Measurements from ENCODE around the gene CFAP107. TPM values are rescaled to one million over a fixed set of nuclear protein-coding genes. Genes with fewer than 3 reads are reported as not detected.

CFAP107 gene
- total RNA-seq (not detected in 2 replicates), polyA plus RNA-seq (not detected in 2 replicates)

GRCh38 chr1:12745992-12746323 lies at the start of gene CFAP107:
Gene CFAP107, plus strand, starts transcription at chr1:12746200. Its CDS starts 231 bp downstream, at chr1:12746431.
- H3K4me3 ChIP-seq = no peak within 1 kb of the TSS
- peak; percentile 56 for DNase-seq (ENCODE audit: low spot score)
- no peaks in the 10 kb centered on the region for H3K4me1 ChIP-seq (ENCODE audit: insufficient read depth)
- H2AFZ ChIP-seq = no peak within 1 kb of the TSS
- no peaks in the 10 kb centered on the region for H4K20me1 ChIP-seq (ENCODE audit: insufficient read depth, poor library complexity, severe bottlenecking)
- no peaks in the 10 kb centered on the region for H3K79me2 ChIP-seq
- no peaks in the 10 kb centered on the region for H3K27me3 ChIP-seq
- H3K9me3 ChIP-seq (ENCODE audit: low read depth) = peaks cover 17% of the 10 kb centered on the region
- H3K9me2 ChIP-seq (replicated peaks; ENCODE audit: insufficient read depth) = no peaks in the 10 kb centered on the region
- 35% methylated on average over 2 of the region's 2 CpGs for WGBS (ENCODE audit: low lambda C conversion rate, missing lambda C conversion rate)
- no peak within 1 kb of the TSS for H3K4me2 ChIP-seq
- H3K36me3 ChIP-seq (replicated peaks; ENCODE audit: insufficient read depth, low read depth) = no peaks in the 10 kb centered on the region
- no peak within 1 kb of the TSS for H3K27ac ChIP-seq
- TF ChIP-seq EZH2 (IDR thresholded peaks at IDR 0.05; ENCODE audit: borderline replicate concordance) = no peak
- TF ChIP-seq CTCF (IDR thresholded peaks at IDR 0.05; ENCODE audit: poor library complexity) = no peak
- TF ChIP-seq EZH2phosphoT487 (IDR thresholded peaks at IDR 0.05; ENCODE audit: low read depth, severe bottlenecking, unreplicated experiment) = no peak

- H3K9me3 ChIP-seq (ENCODE audit: low read depth) = no peaks in the 10 kb centered on the region
- no peaks in the 10 kb centered on the region for H3K36me3 ChIP-seq (replicated peaks; ENCODE audit: insufficient read depth, low read depth)
- no peaks in the 10 kb centered on the region for H4K20me1 ChIP-seq (ENCODE audit: insufficient read depth, poor library complexity, severe bottlenecking)
- TF ChIP-seq CTCF (IDR thresholded peaks at IDR 0.05; ENCODE audit: poor library complexity) (no peak), EZH2phosphoT487 (IDR thresholded peaks at IDR 0.05; ENCODE audit: low read depth, severe bottlenecking, unreplicated experiment) (no peak), EZH2 (IDR thresholded peaks at IDR 0.05; ENCODE audit: borderline replicate concordance) (no peak)
- H3K4me1 ChIP-seq (ENCODE audit: insufficient read depth) = no peaks in the 10 kb centered on the region
- no peak for DNase-seq (ENCODE audit: low spot score)
- no peaks in the 10 kb centered on the region for H3K27me3 ChIP-seq
- no peak overlapping the region for H3K4me3 ChIP-seq
- no peak overlapping the region for H2AFZ ChIP-seq
- no peaks in the 10 kb centered on the region for H3K9me2 ChIP-seq (replicated peaks; ENCODE audit: insufficient read depth)
- H3K27ac ChIP-seq = no peak overlapping the region
- 85% methylated on average over 3 of the region's 3 CpGs for WGBS (ENCODE audit: low lambda C conversion rate, missing lambda C conversion rate)
- H3K4me2 ChIP-seq = no peak overlapping the region
- no peaks in the 10 kb centered on the region for H3K79me2 ChIP-seq
Measured at GRCh38 chr1:12696658-12697057, 49.3 kb upstream of the CFAP107 start.

- no peak overlapping the region for H3K4me2 ChIP-seq
- no peaks in the 10 kb centered on the region for H3K36me3 ChIP-seq (replicated peaks; ENCODE audit: insufficient read depth, low read depth)
- no peaks in the 10 kb centered on the region for H4K20me1 ChIP-seq (ENCODE audit: insufficient read depth, poor library complexity, severe bottlenecking)
- H3K79me2 ChIP-seq = no peaks in the 10 kb centered on the region
- H2AFZ ChIP-seq = no peak overlapping the region
- 95% methylated on average over 3 of the region's 3 CpGs for WGBS (ENCODE audit: low lambda C conversion rate, missing lambda C conversion rate)
- no peak for TF ChIP-seq EZH2 (IDR thresholded peaks at IDR 0.05; ENCODE audit: borderline replicate concordance)
- no peak for TF ChIP-seq CTCF (IDR thresholded peaks at IDR 0.05; ENCODE audit: poor library complexity)
- TF ChIP-seq EZH2phosphoT487 (IDR thresholded peaks at IDR 0.05; ENCODE audit: low read depth, severe bottlenecking, unreplicated experiment) = no peak
- H3K4me1 ChIP-seq (ENCODE audit: insufficient read depth) = no peaks in the 10 kb centered on the region
- no peaks in the 10 kb centered on the region for H3K27me3 ChIP-seq
- H3K4me3 ChIP-seq = no peak overlapping the region
- H3K9me3 ChIP-seq (ENCODE audit: low read depth) = no peaks in the 10 kb centered on the region
- H3K27ac ChIP-seq = no peak overlapping the region
- DNase-seq (ENCODE audit: low spot score) = no peak
- no peaks in the 10 kb centered on the region for H3K9me2 ChIP-seq (replicated peaks; ENCODE audit: insufficient read depth)
Measured at GRCh38 chr1:12697397-12697796, 48.6 kb upstream of the CFAP107 start.

Measured in hepatocyte (in vitro differentiated cells).